Activated T-cell treated with anti-CD3 and anti-CD28 coated beads for 1 hour (primary cell): ENCODE results near the gene SFT2D1.
"Not testable (repeated sequence)": the region's sequence is repeated elsewhere in the genome, so short reads cannot be mapped to it uniquely, and the experiment has no call there.

Source experiments
- DNase-seq: peaks from one replicate; pipeline ENCODE4 v3.0.0-alpha.2; 2020; ENCODE audit warnings: low read depth

SFT2D1 gene

DNA sequence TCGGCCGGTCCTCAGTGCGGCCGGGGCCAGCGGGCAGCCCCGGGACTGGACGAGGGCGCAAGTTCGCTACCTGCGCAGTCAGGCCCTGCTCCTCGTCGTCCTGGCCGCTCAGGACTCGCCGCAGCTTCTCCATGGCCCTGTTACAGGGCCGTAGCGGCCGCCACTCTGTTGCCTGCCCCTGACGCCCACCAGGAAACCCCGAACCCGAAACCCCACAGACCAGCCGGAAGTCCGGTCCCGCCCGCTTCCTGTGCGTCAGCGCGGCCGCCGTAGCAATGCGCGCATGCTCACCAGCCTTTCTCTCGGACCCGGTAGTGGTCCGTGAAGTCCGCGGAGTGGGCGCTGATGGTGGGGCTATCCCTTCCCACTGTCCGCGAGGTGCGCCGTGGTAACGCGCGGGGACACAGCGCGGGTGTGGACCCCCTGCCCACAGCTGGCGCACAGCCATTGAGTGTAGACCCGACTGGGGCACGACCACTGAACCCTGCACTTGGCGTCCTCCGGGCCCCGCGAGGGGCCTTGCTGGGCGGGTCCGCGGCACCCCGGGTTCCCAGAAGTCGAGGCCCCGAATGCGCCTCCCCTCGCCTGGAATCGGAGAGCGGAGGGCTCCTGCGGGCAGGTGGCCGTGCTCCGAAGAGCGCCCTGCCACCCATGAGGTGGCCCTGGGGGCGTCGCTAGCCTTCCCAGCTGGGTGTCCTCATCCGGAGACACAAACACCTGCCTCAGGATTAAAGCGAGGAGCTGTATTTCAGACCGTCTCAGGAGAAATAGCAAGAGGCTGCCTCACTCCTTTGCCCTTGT lies at the start of gene SFT2D1:
TSS of gene SFT2D1 (minus strand) at position 197 of the 801 bp plus-strand sequence. CDS start at position 133, 64 bp downstream.
- peak; percentile 55 for DNase-seq

- DNase-seq = no peak
These were observed 46.8 kb upstream of the SFT2D1 start for GRCh38 chr6:166389119-166389518.

DNA sequence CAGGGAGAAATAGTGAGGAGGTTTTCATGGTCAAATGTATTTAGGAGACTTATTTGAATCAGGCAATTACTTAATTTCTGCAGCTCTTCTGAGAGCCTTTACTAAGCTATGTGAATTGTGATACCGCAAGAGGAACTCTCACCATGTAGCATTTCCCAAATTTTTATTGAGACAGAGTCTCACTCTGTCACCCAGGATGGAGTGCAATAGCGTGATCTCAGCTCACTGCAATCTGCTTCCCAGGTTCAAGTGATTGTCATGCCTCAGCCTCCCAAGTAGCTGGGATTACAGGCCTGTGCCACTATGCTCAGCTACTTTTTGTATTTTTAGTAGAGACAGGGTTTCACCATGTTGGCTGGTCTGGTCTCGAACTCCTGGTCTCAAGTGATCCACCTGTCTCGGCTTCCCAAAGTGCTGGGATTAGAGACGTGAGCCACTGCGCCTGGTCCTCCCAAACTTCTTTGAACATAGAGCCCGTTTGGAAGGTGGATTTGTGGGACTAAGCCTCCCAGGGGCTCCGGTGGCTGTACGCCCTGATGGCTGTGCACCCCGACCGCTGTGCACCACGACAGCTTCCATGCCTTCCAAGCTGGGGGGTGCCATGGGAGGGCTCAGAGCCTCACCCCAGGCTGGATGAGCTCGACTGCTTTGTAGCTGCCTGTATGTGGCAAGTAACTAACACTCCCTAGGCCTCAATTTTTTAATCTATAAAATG lies 46.1 kb upstream of the SFT2D1 start:
- DNase-seq = no peak

DNA sequence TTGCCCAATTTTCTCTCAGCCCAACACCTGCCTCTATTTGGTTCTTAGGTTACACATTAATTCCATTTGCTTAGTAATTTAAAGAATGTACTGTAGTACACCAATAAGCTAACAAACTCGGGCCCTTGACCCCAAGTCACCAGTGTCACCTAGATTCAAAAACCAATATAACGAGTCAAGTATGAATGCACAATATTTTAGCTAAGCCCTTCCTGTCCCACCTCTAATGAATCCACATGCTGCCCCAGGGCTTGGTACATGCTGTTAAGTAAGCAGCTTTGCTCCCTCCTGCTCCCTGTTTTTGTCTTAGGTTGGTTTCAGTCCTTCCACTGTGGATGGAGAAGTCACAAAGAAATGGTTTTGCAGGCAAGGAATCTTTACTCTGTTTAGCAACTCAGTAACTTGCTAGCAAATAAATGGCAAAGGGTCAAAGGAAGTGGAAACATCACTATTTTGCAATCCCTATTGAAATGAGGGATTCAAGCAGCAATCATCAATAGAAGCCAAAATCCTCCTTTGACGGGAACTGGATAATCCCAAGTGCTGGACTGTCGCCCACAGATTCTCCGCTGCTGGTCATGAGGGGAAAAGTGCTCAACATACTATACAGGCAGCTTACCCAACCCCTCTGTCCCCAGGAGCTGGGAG lies 45.4 kb upstream of the SFT2D1 start:
- DNase-seq = no peak

DNA sequence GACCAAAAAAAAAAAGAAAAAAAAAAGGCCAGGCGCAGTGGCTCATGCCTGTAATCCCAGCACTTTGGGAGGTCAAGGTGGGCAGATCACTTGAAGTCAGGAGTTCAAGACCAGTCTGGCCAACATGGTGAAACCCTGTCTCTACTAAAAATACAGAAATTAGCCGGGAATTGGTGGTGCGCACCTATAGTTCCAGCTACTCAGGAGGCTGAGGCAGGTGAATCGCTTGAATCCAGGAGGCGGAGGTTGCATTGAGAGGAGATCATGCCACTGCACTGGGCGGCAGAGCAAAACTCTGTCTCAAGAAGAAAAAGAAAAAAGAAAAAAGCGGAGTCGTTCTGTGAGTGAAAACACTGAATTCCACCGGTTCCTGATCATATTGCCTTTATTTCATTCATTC lies 44.8 kb upstream of the SFT2D1 start:
- not testable (repeated sequence) for DNase-seq

DNA sequence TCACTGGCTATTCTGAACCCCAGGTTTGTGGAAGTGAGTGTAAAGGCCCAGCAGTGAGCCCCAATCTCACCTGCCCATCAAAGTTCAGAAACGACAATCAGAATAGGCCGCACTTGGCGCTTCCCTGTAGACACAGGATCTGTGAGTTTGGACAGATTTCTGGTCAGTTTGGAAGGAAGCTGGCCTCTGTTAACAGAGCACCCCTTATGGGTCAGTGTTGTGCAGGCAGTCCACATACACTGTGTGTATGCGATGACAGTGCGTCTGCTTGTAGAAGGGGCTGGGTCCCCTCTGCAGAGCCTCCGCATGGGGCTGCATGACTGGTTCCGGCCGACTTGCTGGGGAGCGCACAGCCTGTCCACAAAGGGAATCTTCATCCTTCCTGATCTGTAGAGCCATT lies 43.8 kb upstream of the SFT2D1 start:
- no peak for DNase-seq

DNA sequence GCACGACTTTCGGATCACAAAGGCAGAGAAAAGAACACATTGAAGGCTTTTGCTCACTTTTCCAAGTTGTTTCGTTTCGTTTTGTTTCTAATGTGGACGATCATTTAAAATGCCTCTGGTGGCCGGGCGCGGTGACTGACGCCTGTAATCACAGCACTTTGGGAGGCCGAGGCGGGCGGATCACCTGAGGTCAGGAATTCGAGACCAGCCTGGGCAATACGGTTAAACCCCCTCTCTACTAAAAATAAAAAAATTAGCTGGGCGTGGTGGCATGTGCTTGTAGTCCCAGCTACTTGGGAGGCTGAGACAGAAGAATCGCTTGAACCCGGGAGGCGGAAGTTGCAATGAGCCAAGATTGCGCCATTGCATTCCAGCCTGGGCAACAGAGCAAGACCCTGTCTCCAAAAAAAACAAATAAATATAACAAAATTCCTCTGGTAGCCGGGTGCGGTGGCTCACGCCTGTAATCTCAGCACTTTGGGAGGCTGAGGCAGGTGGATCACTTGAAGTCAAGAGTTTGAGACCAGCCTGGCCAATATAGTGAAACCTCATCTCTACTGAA lies 41.5 kb upstream of the SFT2D1 start:
- peak; percentile 12 for DNase-seq

GRCh38 chr6:166382933-166383801 lies 40.8 kb upstream of the SFT2D1 start, which contains the start of gene MPC1:
Gene MPC1 (minus strand): TSS chr6:166382940. CDS start chr6:166382876, 64 bp downstream.
- peak; percentile 89 for DNase-seq

DNA sequence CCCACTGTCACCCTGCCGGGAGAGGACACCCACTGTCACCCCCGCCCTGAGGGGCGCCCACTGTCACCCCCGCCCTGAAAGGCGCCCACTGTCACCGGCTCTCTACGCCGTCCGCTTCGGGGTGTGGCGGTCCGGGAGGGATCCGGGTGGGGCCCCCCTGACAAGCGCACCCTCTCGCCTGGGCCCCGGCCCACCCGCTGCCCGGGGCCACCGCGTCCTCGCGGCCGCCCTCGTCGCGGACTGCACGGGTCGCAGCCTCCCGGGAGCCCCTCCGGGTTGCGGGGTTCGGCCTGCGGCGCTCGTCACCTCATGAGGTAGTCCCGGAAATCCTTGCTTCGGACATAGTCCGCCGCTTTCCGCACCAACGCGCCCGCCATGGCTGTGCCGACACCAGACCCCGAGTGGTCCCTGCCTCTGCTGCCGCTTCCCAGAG lies 40.2 kb upstream of the SFT2D1 start:
- DNase-seq = no peak

DNA sequence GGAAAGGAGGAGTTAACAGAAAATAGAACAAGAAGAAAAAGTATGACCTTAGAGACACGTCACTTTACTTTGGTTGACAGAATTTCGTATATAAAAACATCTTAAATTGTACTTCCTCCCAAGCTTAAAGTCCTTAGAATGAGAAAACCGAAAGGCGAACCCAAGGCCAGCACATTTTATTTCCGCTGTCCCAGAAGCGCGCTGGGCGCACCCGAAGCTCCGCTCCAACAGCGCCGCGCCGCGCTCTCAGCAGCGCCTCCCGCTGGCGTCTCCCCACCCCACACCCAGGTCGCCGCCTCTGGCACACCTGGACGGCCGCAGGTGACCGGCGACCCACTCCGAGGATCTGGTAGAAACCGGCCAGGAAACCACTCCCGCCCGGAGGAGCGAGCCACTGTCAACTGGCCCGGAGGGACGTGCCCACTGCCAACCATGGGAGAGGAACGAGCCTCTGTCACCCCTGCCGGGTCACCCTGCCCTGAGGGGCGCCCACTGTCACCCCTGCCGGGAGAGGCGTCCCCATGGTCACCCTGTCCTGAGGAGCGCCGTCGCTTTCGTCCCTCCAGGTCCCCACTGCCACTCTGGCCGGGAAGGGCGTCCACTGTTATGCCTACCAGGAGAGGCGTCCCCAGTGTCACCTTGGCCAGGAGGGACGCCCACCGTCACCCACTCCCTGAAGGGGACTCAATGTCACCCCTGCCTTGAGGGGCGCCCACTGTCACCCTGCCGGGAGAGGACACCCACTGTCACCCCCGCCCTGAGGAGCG lies 39.6 kb upstream of the SFT2D1 start:
- peak; percentile 53 for DNase-seq

- no peak for DNase-seq
These were observed 39.0 kb upstream of the SFT2D1 start for GRCh38 chr6:166381381-166381732.

DNA sequence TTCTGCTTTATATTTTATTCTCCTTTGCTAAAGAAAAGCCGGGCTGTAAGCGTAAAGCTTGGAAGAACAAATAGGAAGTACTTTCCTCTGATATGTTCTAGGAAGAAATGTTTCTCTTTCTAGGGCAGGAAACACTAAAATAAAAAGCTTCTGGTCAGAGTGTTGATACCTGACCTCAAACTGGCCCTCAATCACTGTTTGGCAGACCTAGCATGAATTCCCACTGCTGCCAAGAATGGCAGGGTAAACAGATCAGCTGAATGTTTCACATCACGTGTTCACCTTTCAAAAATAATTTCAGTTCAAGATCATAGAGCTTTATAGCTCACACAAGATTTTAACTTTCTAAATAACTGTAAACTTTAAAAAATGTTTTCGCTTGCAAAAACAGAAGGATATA lies 37.5 kb upstream of the SFT2D1 start:
- no peak for DNase-seq

GRCh38 chr6:166379103-166379586 lies 36.8 kb upstream of the SFT2D1 start:
- no peak for DNase-seq

DNA sequence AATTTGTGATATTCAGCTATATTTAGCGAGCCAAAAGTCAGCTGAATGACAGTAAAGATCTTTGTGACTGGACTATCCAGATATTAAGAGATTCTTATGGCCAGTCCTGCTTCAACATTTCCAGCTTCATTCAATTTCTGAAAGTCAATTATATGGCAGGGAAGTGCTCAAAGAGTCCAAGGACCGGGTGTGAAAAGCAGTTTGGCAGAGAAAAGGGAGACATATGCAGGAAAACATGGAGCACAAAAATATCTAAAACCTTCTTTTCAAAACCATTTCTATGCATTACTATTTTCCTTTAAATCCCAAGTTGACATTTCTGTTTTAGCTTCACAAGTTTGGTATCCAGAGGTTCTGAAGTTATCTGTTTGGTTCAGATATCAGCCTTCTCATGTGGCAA lies 35.4 kb upstream of the SFT2D1 start:
- no peak for DNase-seq

- no peak for DNase-seq
These were observed 32.7 kb upstream of the SFT2D1 start for GRCh38 chr6:166375013-166375412.

DNA sequence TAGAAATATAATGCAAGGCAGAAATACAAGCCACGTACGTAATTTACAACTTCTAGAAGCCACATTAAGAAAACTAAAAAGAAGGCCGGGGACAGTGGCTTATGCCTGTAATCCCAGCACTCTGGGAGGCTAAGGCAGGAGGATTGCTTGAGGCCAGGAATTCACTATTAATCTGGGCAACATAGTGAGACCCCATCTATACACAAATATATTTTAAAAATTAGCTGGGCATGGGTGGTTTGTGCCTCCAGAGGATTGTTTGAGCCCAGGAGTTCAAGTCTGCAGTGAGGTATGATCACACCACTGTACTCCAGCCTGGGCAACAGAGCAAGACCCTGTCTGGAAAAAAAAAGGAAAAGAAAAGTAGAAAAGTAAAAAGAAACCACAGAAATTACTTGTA lies 28.1 kb upstream of the SFT2D1 start:
- DNase-seq = no peak

DNA sequence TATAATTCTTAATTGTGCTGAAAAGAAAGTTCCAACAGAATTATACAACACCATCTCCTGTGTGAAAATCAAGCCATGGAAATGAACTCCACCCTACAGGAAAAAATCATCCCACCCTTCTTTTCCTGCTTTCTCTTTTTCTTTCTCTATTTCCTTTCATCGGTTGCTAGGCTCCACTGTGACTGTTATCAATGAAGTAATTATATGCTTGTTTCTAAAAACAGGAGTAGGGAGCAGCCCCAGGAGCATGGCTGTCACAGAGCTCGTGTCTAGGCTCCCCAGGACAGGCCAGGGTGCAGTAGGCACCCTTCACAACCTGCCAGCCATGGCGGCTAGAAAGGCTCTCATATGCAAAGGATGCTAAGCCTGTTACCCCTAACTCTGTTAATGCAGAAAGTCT lies 27.4 kb upstream of the SFT2D1 start:
- no peak for DNase-seq

GRCh38 chr6:166366921-166367320 lies 24.6 kb upstream of the SFT2D1 start:
- no peak for DNase-seq

- DNase-seq = no peak
These were observed 23.5 kb upstream of the SFT2D1 start for GRCh38 chr6:166365806-166366205.

DNA sequence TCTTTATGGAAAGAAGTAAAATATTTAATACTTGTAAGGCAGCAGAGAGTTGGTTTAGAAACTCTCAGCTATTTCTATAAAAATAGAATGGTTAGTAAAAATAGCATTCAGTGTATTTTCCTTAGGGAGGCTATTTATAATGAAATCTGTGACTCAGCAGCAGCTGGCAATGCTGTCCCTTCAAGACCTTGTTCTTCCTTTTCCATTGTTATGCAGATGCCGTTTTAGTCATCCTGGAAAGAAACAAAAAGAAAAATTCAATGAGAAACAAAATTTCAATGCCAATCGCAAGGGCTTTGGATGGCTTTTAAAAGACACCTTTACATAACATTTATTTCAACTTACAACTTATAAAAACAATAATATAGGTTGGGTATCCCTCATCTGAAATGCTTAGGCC lies 22.9 kb upstream of the SFT2D1 start:
- no peak for DNase-seq

DNA sequence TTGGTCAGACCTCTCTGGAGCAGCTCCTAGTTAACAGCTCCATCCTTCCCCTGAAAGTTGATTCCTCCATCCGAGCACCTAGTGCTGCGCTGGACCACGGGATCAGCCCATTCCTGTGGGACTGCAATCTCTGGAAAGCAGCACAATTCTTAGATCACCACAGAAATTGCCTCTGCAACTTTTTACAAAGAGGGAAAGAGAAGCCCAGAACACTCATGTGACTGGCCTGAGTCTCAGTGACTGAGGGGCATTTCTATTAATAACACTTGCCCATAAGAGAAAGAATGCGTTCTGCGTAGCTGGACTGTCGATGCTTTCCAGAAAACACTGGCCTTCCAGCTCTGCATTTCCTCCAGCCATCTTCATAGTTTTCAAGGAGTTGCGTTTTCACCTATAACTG lies 22.1 kb upstream of the SFT2D1 start:
- DNase-seq = no peak
